ENCODE measurements around the gene DLG1.

GRCh38 chr3:197216169-197216860 lies 82.1 kb downstream of the DLG1 start:
- TF ChIP-seq ZNF133 (CRISPR knock-in tag; IDR thresholded peaks at IDR 0.05): no peak
- no peak for TF ChIP-seq FOXM1 (IDR thresholded peaks at IDR 0.05; ENCODE audit: low read depth)
- TF ChIP-seq FOXM1 (CRISPR knock-in tag; IDR thresholded peaks at IDR 0.05; ENCODE audit: low read depth): no peak
- no peak for TF ChIP-seq TAF9B (IDR thresholded peaks at IDR 0.05; ENCODE audit: partially characterized antibody)
- TF ChIP-seq SREBF2 (CRISPR knock-in tag; IDR thresholded peaks at IDR 0.05): no peak
- TF ChIP-seq ZNF253 (CRISPR knock-in tag; conservative IDR thresholded peaks at IDR 0.05): no peak
- TF ChIP-seq HCFC1 (IDR thresholded peaks at IDR 0.05; ENCODE audit: low read depth, low read length): no peak
- no peak for TF ChIP-seq PATZ1 (CRISPR knock-in tag; IDR thresholded peaks at IDR 0.05; ENCODE audit: borderline replicate concordance)
- no peak for TF ChIP-seq CTCF (IDR thresholded peaks at IDR 0.05 in 2 of 3, conservative IDR thresholded peaks at IDR 0.05 in 1 of 3; ENCODE audit: insufficient read depth in 2 of 3, low read depth in 1 of 3, low read length in 3 of 3)
- TF ChIP-seq NFE2L1 (tag; IDR thresholded peaks at IDR 0.05; ENCODE audit: borderline replicate concordance, low read depth): no peak
- TF ChIP-seq ZFX (CRISPR knock-in tag; IDR thresholded peaks at IDR 0.05): no peak
